HUES48 (cell line): ENCODE data around the gene RS1.

Experiments used
- H3K27ac ChIP-seq: one replicate; pipeline ENCODE4 v1.7.0; 2013; ENCODE audit warnings: low read depth, low read length, inconsistent platforms
- H3K27me3 ChIP-seq: 2 replicates; pipeline ENCODE4 v1.6.1; 2013; ENCODE audit warnings: mild to moderate bottlenecking, low read length; ENCODE audit not compliant: control insufficient read depth, insufficient read depth
- H3K36me3 ChIP-seq: 2 replicates; pipeline ENCODE4 v1.6.1; 2013; ENCODE audit warnings: low read length; ENCODE audit not compliant: control insufficient read depth, insufficient read depth
- H3K4me1 ChIP-seq: 2 replicates; pipeline ENCODE4 v1.6.1; 2013; ENCODE audit warnings: mild to moderate bottlenecking, low read length; ENCODE audit not compliant: control insufficient read depth, insufficient read depth
- H3K4me3 ChIP-seq: 2 replicates; pipeline ENCODE4 v1.5.1; 2013; ENCODE audit warnings: mild to moderate bottlenecking, low read depth, low read length
- H3K9ac ChIP-seq: 2 replicates; pipeline ENCODE4 v1.6.1; 2013; ENCODE audit warnings: mild to moderate bottlenecking, low read depth, low read length, moderate library complexity
- H3K9me3 ChIP-seq: 2 replicates; pipeline ENCODE4 v1.6.1; 2013; ENCODE audit warnings: low read length; ENCODE audit not compliant: control insufficient read depth, insufficient read depth

RS1 gene

GRCh38 chrX:18639280-18639679, 32.6 kb downstream of the RS1 start:
- Histone ChIP-seq H3K9me3 (peaks cover 17% of the 10 kb centered on the region), H3K27ac (no peak overlapping the region), H3K9ac (no peak overlapping the region), H3K4me3 (no peak overlapping the region), H3K4me1 (peaks cover 5% of the 10 kb centered on the region), H3K27me3 (no peaks in the 10 kb centered on the region), H3K36me3 (no peaks in the 10 kb centered on the region; the same call in 1 of the 2 replicates)

GRCh38 chrX:18638398-18638797, 33.5 kb downstream of the RS1 start:
- Histone ChIP-seq H3K4me3 (no peak overlapping the region), H3K9me3 (peaks cover 14% of the 10 kb centered on the region), H3K36me3 (no peaks in the 10 kb centered on the region; the same call in 1 of the 2 replicates), H3K4me1 (peaks cover 5% of the 10 kb centered on the region), H3K27me3 (no peaks in the 10 kb centered on the region), H3K27ac (no peak overlapping the region), H3K9ac (no peak overlapping the region)

- Histone ChIP-seq H3K9me3 (peaks cover 23% of the 10 kb centered on the region), H3K4me1 (no peaks in the 10 kb centered on the region), H3K27ac (no peak overlapping the region), H3K4me3 (no peak overlapping the region), H3K9ac (no peak overlapping the region), H3K27me3 (no peaks in the 10 kb centered on the region), H3K36me3 (peaks cover 27% of the 10 kb centered on the region)
Observed at GRCh38 chrX:18630934-18631333, 41.0 kb downstream of the RS1 start.

GRCh38 chrX:18624599-18624998, 47.3 kb downstream of the RS1 start:
- Histone ChIP-seq H3K27me3 (no peaks in the 10 kb centered on the region), H3K4me1 (no peaks in the 10 kb centered on the region), H3K4me3 (no peak overlapping the region)

GRCh38 chrX:18620349-18620748, 51.6 kb downstream of the RS1 start:
- H3K27me3 ChIP-seq, result no peaks in the 10 kb centered on the region
- H3K4me3 ChIP-seq, result no peak overlapping the region
- no peak overlapping the region for H3K27ac ChIP-seq
- H3K4me1 ChIP-seq, result no peaks in the 10 kb centered on the region
- H3K9me3 ChIP-seq, result peaks cover 14% of the 10 kb centered on the region
- H3K36me3 ChIP-seq, result peaks cover 27% of the 10 kb centered on the region
- no peak overlapping the region for H3K9ac ChIP-seq

More at GRCh38 chrX:18624599-18624998, 47.3 kb downstream of the RS1 start:
- H3K27ac ChIP-seq, result no peak overlapping the region
- peaks cover 54% of the 10 kb centered on the region for H3K36me3 ChIP-seq
- peaks cover 17% of the 10 kb centered on the region; the same call in 1 of the 2 replicates for H3K9me3 ChIP-seq
- H3K9ac ChIP-seq, result no peak overlapping the region

GRCh38 chrX:18619288-18619687, 52.6 kb downstream of the RS1 start:
- no peak overlapping the region for H3K9ac ChIP-seq

GRCh38 chrX:18617407-18617750, 54.5 kb downstream of the RS1 start:
- Histone ChIP-seq H3K4me3 (no peak overlapping the region), H3K36me3 (peaks cover 28% of the 10 kb centered on the region), H3K27ac (no peak overlapping the region), H3K9ac (no peak overlapping the region), H3K4me1 (no peaks in the 10 kb centered on the region), H3K9me3 (peaks cover 19% of the 10 kb centered on the region), H3K27me3 (no peaks in the 10 kb centered on the region)

More at GRCh38 chrX:18619288-18619687, 52.6 kb downstream of the RS1 start:
- no peaks in the 10 kb centered on the region for H3K4me1 ChIP-seq
- H3K4me3 ChIP-seq, result no peak overlapping the region
- peaks cover 20% of the 10 kb centered on the region for H3K9me3 ChIP-seq
- no peaks in the 10 kb centered on the region for H3K27me3 ChIP-seq
- peaks cover 21% of the 10 kb centered on the region for H3K36me3 ChIP-seq
- H3K27ac ChIP-seq, result no peak overlapping the region

GRCh38 chrX:18616688-18617406, 55.1 kb downstream of the RS1 start:
- no peak overlapping the region for H3K9ac ChIP-seq
- peaks cover 28% of the 10 kb centered on the region for H3K36me3 ChIP-seq
- no peak overlapping the region for H3K27ac ChIP-seq

GRCh38 chrX:18613930-18614639, 57.8 kb downstream of the RS1 start:
- Histone ChIP-seq H3K27me3 (no peaks in the 10 kb centered on the region), H3K4me1 (no peaks in the 10 kb centered on the region), H3K9ac (no peak overlapping the region), H3K27ac (no peak overlapping the region), H3K9me3 (peaks cover 18% of the 10 kb centered on the region), H3K36me3 (peaks cover 36% of the 10 kb centered on the region), H3K4me3 (no peak overlapping the region)

More at GRCh38 chrX:18616688-18617406, 55.1 kb downstream of the RS1 start:
- no peaks in the 10 kb centered on the region for H3K4me1 ChIP-seq
- H3K9me3 ChIP-seq, result peaks cover 19% of the 10 kb centered on the region
- H3K27me3 ChIP-seq, result no peaks in the 10 kb centered on the region
- no peak overlapping the region for H3K4me3 ChIP-seq

- Histone ChIP-seq H3K27me3 (no peaks in the 10 kb centered on the region), H3K36me3 (peaks cover 65% of the 10 kb centered on the region), H3K9me3 (peaks cover 19% of the 10 kb centered on the region), H3K4me3 (no peak overlapping the region), H3K27ac (no peak overlapping the region), H3K4me1 (no peaks in the 10 kb centered on the region), H3K9ac (no peak overlapping the region)
Observed at GRCh38 chrX:18607966-18608365, 63.9 kb downstream of the RS1 start.

GRCh38 chrX:18598413-18598812, 73.5 kb downstream of the RS1 start:
- Histone ChIP-seq H3K27ac (no peak overlapping the region), H3K27me3 (no peaks in the 10 kb centered on the region), H3K9me3 (peaks cover 4% of the 10 kb centered on the region; the same call in 1 of the 2 replicates)

More at GRCh38 chrX:18598413-18598812, 73.5 kb downstream of the RS1 start:
- Histone ChIP-seq H3K4me1 (no peaks in the 10 kb centered on the region), H3K4me3 (no peak overlapping the region), H3K9ac (no peak overlapping the region), H3K36me3 (peaks cover 27% of the 10 kb centered on the region)
